GM23338 (cell line): ENCODE results near the gene SYT17. TPM values are rescaled to one million over a fixed set of nuclear protein-coding genes. Genes with fewer than 3 reads are reported as not detected.

Experiments
- ATAC-seq: fragments of 200-7000 bp; cut with Tn5 transposase; 3 replicates; pipeline ENCODE4 v1.9.1; 2020
- DNase-seq: peaks from one replicate; pipeline ENCODE4 v3.0.0-alpha.2; 2015; ENCODE audit warnings: low spot score
- H2AFZ ChIP-seq: fragments of 200-600 bp; sonication (generic); 2 replicates; pipeline ENCODE4 v1.8.0; 2016; ENCODE audit warnings: antibody characterized with exemption, mild to moderate bottlenecking, moderate library complexity
- H3F3A ChIP-seq: fragments of 200-600 bp; sonication (generic); replicated peaks from 2 replicates; pipeline ENCODE4 v1.8.0; 2017; ENCODE audit warnings: antibody characterized with exemption, mixed run types, low read depth
- H3K27ac ChIP-seq: fragments of 200-600 bp; sonication (generic); 2 replicates; pipeline ENCODE4 v1.6.1; 2016; ENCODE audit warnings: low read depth
- H3K27me3 ChIP-seq: fragments of 200-600 bp; sonication (generic); 2 replicates; pipeline ENCODE4 v1.8.0; 2016; ENCODE audit warnings: mild to moderate bottlenecking, mixed run types, moderate library complexity; ENCODE audit not compliant: insufficient read depth
- H3K36me3 ChIP-seq: fragments of 200-600 bp; sonication (generic); 2 replicates; pipeline ENCODE4 v1.8.0; 2016; ENCODE audit warnings: mild to moderate bottlenecking; ENCODE audit not compliant: insufficient read depth
- H3K4me1 ChIP-seq: fragments of 200-600 bp; sonication (generic); 2 replicates; pipeline ENCODE4 v1.8.0; 2016; ENCODE audit warnings: mild to moderate bottlenecking, moderate library complexity; ENCODE audit not compliant: insufficient read depth
- H3K4me2 ChIP-seq: fragments of 200-600 bp; sonication (generic); 2 replicates; pipeline ENCODE4 v1.7.1; 2017; ENCODE audit warnings: mixed run types
- H3K4me3 ChIP-seq: fragments of 200-600 bp; sonication (generic); 2 replicates; pipeline ENCODE4 v1.6.1; 2016; ENCODE audit warnings: mixed run types
- H3K79me2 ChIP-seq: fragments of 200-600 bp; sonication (generic); replicated peaks from 2 replicates; pipeline ENCODE4 v1.8.0; 2017; ENCODE audit warnings: mild to moderate bottlenecking; ENCODE audit not compliant: insufficient read depth
- H3K9me2 ChIP-seq: fragments of 200-600 bp; sonication (generic); 2 replicates; pipeline ENCODE4 v1.8.0; 2017; ENCODE audit not compliant: insufficient read depth
- H4K20me1 ChIP-seq: fragments of 200-600 bp; sonication (generic); replicated peaks from 2 replicates; pipeline ENCODE4 v1.8.0; 2017; ENCODE audit warnings: mild to moderate bottlenecking; ENCODE audit not compliant: insufficient read depth
- H3K27ac Mint-ChIP-seq: 2 replicates; pipeline ENCODE4 v1.8.0; 2020; ENCODE audit warnings: inconsistent platforms, mild to moderate bottlenecking, moderate library complexity, mixed read lengths
- H3K27me3 Mint-ChIP-seq: 3 replicates; pipeline ENCODE4 v1.8.0; 2022; ENCODE audit warnings: low read depth, mild to moderate bottlenecking, moderate library complexity, mixed read lengths, inconsistent platforms; ENCODE audit not compliant: insufficient read depth, poor library complexity
- H3K36me3 Mint-ChIP-seq: 3 replicates; pipeline ENCODE4 v1.8.0; 2021; ENCODE audit warnings: low read depth, mild to moderate bottlenecking, inconsistent platforms, moderate library complexity, mixed read lengths
- H3K4me1 Mint-ChIP-seq: 3 replicates; pipeline ENCODE4 v1.8.0; 2020; ENCODE audit warnings: mild to moderate bottlenecking, inconsistent platforms, mixed read lengths
- H3K4me3 Mint-ChIP-seq: 3 replicates; pipeline ENCODE4 v1.8.0; 2021; ENCODE audit warnings: moderate library complexity, mild to moderate bottlenecking, inconsistent platforms, mixed read lengths
- H3K9me3 Mint-ChIP-seq: 3 replicates; pipeline ENCODE4 v1.8.0; 2020; ENCODE audit warnings: moderate library complexity, mild to moderate bottlenecking, inconsistent platforms, mixed read lengths
- CREB1 ChIP-seq: fragments of 250-450 bp; sonication (Bioruptor Pico); IDR thresholded peaks from 2 replicates; pipeline ENCODE4 v1.5.0; 2020; ENCODE audit warnings: low read depth, mild to moderate bottlenecking, moderate library complexity
- ETS1 ChIP-seq: IDR thresholded peaks from 2 replicates; pipeline ENCODE4 v1.6.1; 2016; ENCODE audit warnings: antibody characterized with exemption
- EZH2 ChIP-seq: fragments of 200-600 bp; sonication (generic); IDR thresholded peaks from one replicate; pipeline ENCODE4 v1.8.0; 2017; ENCODE audit warnings: antibody characterized with exemption, mild to moderate bottlenecking, low read depth; ENCODE audit not compliant: unreplicated experiment
- EZH2phosphoT487 ChIP-seq: fragments of 200-600 bp; sonication (generic); IDR thresholded peaks from one replicate; pipeline ENCODE4 v1.8.1; 2018; ENCODE audit warnings: antibody characterized with exemption; ENCODE audit not compliant: unreplicated experiment
- JUNB ChIP-seq: IDR thresholded peaks from one replicate; pipeline ENCODE4 v1.6.1; 2016; ENCODE audit warnings: antibody characterized with exemption; ENCODE audit not compliant: unreplicated experiment
- NANOG ChIP-seq: IDR thresholded peaks from 2 replicates; pipeline ENCODE4 v1.6.1; 2016; ENCODE audit warnings: antibody characterized with exemption, borderline replicate concordance
- POLR2AphosphoS5 ChIP-seq: IDR thresholded peaks from 2 replicates; pipeline ENCODE4 v1.6.1; 2016; ENCODE audit warnings: antibody characterized with exemption, low read depth
- REST ChIP-seq: IDR thresholded peaks from one replicate; pipeline ENCODE4 v1.6.1; 2018; ENCODE audit warnings: antibody characterized with exemption; ENCODE audit not compliant: unreplicated experiment
- STAT1 ChIP-seq: IDR thresholded peaks from one replicate; pipeline ENCODE4 v1.6.1; 2016; ENCODE audit warnings: antibody characterized with exemption; ENCODE audit not compliant: unreplicated experiment
- ZNF114 ChIP-seq: fragments of 250-450 bp; sonication (Bioruptor Pico); IDR thresholded peaks from 2 replicates; pipeline ENCODE4 v1.5.0; 2020; ENCODE audit warnings: mild to moderate bottlenecking, moderate library complexity
- ZNF331 ChIP-seq: fragments of 250-450 bp; sonication (Bioruptor Pico); IDR thresholded peaks from 2 replicates; pipeline ENCODE4 v1.5.0; 2020; ENCODE audit warnings: low read depth, mild to moderate bottlenecking, moderate library complexity
- polyA plus RNA-seq: library from polyadenylated mRNA; unstranded; fragments of >200 nt; fragmentation: Nextera tagmentation; extraction: Ambion mirVana; gene quantifications from 2 replicates; pipeline ENCODE4 v1.2.1, GENCODE V29; 2016
- total RNA-seq: library from RNA; depleted of rRNA; stranded (reverse); fragments of >200 nt; shearing (Covaris generic); gene quantifications from 2 replicates; pipeline ENCODE4 v1.2.3, GENCODE V29; 2014
- TF ChIP-seq, protein P1 (sequence below), 2 experiments: fragments of 200-600 bp in 1 of 2; sonication (generic) in 1 of 2; conservative IDR thresholded peaks; 2 replicates each; pipeline versions ENCODE4 v1.5.1 to v1.6.1; 2016 to 2017; ENCODE audit warnings: antibody characterized with exemption in 2 of 2, low read depth in 2 of 2, mild to moderate bottlenecking in 2 of 2, moderate library complexity in 1 of 2
- TF ChIP-seq, protein P2 (sequence below): fragments of 250-450 bp; sonication (Bioruptor Pico); IDR thresholded peaks from 2 replicates; pipeline ENCODE4 v1.5.0; 2020; ENCODE audit warnings: mild to moderate bottlenecking, moderate library complexity

Gene SYT17
- total and polyA plus RNA-seq, 2 experiments from 2014 or later: 5.3 to 9.5 TPM

GRCh38 chr16:19138601-19139000, 29.4 kb upstream of the SYT17 start:
- Mint-ChIP-seq H3K27me3 (peaks cover 7% of the 10 kb centered on the region), H3K27ac (peak overlapping the region; percentile 34; the same call in 1 of the 2 replicates), H3K9me3 (no peaks in the 10 kb centered on the region), H3K4me3 (no peak overlapping the region), H3K4me1 (peaks cover 18% of the 10 kb centered on the region), H3K36me3 (no peaks in the 10 kb centered on the region)
- no peak overlapping the region for H3K27ac ChIP-seq
- no peak overlapping the region for H3K4me3 ChIP-seq
- DNase-seq (peak; percentile 22), ATAC-seq (no peak)
- H3K4me1 ChIP-seq: 0 out of 2 replicates have a peak, but pooled peaks cover 6% of the 10 kb centered on the region
- no peaks in the 10 kb centered on the region for H3K27me3 ChIP-seq
- 0 out of 2 replicates have a peak overlapping the region, but pooled peaks have one; percentile 87 for H2AFZ ChIP-seq
- no peaks in the 10 kb centered on the region for H3K36me3 ChIP-seq
- H3F3A ChIP-seq: no peaks in the 10 kb centered on the region
- TF ChIP-seq EZH2 (no peak), REST (no peak), EZH2phosphoT487 (no peak), CREB1 (CRISPR knock-in tag) (no peak), ETS1 (no peak), POLR2AphosphoS5 (no peak), JUNB (no peak), ZNF114 (CRISPR knock-in tag) (no peak), STAT1 (no peak), NANOG (no peak), ZNF331 (CRISPR knock-in tag) (no peak)
- TF ChIP-seq, protein P1, sequence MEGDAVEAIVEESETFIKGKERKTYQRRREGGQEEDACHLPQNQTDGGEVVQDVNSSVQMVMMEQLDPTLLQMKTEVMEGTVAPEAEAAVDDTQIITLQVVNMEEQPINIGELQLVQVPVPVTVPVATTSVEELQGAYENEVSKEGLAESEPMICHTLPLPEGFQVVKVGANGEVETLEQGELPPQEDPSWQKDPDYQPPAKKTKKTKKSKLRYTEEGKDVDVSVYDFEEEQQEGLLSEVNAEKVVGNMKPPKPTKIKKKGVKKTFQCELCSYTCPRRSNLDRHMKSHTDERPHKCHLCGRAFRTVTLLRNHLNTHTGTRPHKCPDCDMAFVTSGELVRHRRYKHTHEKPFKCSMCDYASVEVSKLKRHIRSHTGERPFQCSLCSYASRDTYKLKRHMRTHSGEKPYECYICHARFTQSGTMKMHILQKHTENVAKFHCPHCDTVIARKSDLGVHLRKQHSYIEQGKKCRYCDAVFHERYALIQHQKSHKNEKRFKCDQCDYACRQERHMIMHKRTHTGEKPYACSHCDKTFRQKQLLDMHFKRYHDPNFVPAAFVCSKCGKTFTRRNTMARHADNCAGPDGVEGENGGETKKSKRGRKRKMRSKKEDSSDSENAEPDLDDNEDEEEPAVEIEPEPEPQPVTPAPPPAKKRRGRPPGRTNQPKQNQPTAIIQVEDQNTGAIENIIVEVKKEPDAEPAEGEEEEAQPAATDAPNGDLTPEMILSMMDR (conservative IDR thresholded peaks at IDR 0.05; ENCODE audit: low read depth in 2 of 2): no peak
- TF ChIP-seq, protein P2, sequence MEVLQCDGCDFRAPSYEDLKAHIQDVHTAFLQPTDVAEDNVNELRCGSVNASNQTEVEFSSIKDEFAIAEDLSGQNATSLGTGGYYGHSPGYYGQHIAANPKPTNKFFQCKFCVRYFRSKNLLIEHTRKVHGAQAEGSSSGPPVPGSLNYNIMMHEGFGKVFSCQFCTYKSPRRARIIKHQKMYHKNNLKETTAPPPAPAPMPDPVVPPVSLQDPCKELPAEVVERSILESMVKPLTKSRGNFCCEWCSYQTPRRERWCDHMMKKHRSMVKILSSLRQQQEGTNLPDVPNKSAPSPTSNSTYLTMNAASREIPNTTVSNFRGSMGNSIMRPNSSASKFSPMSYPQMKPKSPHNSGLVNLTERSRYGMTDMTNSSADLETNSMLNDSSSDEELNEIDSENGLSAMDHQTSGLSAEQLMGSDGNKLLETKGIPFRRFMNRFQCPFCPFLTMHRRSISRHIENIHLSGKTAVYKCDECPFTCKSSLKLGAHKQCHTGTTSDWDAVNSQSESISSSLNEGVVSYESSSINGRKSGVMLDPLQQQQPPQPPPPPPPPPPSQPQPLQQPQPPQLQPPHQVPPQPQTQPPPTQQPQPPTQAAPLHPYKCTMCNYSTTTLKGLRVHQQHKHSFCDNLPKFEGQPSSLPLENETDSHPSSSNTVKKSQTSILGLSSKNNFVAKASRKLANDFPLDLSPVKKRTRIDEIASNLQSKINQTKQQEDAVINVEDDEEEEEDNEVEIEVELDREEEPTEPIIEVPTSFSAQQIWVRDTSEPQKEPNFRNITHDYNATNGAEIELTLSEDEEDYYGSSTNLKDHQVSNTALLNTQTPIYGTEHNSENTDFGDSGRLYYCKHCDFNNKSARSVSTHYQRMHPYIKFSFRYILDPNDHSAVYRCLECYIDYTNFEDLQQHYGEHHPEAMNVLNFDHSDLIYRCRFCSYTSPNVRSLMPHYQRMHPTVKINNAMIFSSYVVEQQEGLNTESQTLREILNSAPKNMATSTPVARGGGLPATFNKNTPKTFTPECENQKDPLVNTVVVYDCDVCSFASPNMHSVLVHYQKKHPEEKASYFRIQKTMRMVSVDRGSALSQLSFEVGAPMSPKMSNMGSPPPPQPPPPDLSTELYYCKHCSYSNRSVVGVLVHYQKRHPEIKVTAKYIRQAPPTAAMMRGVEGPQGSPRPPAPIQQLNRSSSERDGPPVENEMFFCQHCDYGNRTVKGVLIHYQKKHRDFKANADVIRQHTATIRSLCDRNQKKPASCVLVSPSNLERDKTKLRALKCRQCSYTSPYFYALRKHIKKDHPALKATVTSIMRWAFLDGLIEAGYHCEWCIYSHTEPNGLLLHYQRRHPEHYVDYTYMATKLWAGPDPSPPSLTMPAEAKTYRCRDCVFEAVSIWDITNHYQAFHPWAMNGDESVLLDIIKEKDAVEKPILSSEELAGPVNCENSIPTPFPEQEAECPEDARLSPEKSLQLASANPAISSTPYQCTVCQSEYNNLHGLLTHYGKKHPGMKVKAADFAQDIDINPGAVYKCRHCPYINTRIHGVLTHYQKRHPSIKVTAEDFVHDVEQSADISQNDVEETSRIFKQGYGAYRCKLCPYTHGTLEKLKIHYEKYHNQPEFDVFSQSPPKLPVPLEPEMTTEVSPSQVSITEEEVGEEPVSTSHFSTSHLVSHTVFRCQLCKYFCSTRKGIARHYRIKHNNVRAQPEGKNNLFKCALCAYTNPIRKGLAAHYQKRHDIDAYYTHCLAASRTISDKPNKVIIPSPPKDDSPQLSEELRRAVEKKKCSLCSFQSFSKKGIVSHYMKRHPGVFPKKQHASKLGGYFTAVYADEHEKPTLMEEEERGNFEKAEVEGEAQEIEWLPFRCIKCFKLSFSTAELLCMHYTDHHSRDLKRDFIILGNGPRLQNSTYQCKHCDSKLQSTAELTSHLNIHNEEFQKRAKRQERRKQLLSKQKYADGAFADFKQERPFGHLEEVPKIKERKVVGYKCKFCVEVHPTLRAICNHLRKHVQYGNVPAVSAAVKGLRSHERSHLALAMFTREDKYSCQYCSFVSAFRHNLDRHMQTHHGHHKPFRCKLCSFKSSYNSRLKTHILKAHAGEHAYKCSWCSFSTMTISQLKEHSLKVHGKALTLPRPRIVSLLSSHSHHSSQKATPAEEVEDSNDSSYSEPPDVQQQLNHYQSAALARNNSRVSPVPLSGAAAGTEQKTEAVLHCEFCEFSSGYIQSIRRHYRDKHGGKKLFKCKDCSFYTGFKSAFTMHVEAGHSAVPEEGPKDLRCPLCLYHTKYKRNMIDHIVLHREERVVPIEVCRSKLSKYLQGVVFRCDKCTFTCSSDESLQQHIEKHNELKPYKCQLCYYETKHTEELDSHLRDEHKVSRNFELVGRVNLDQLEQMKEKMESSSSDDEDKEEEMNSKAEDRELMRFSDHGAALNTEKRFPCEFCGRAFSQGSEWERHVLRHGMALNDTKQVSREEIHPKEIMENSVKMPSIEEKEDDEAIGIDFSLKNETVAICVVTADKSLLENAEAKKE: no peak
- H3K79me2 ChIP-seq: no peaks in the 10 kb centered on the region
- H3K4me2 ChIP-seq: no peak overlapping the region
- no peaks in the 10 kb centered on the region for H3K9me2 ChIP-seq
- H4K20me1 ChIP-seq: no peaks in the 10 kb centered on the region
